ENCODE data around the gene SEC61A2.

DNA sequence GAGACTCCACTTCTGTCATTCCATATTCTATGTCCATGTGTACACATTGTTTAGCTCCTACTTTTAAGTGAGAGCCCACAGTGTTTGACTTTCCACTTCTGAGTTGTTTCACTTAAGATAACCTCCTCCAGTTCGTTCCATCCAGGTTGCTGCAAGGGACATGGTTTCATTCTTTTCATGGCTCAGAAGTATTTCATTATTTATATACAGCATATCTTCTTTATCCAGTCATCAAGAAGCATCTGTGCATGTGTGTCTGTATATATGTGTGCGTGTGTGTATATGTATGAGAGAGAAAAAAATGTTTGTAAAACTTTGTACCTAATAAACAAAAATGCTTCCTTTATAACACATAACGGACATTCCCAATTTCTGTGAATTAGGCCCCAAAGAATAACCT lies 6.2 kb downstream of the SEC61A2 start:
- TF ChIP-seq CEBPB (IDR thresholded peaks at IDR 0.05) (no peak), REST (IDR thresholded peaks at IDR 0.05; ENCODE audit: low read depth) (no peak), MAX (IDR thresholded peaks at IDR 0.05) (no peak), TCF12 (IDR thresholded peaks at IDR 0.05; ENCODE audit: low read depth) (no peak)
- TF ChIP-seq, protein P1, sequence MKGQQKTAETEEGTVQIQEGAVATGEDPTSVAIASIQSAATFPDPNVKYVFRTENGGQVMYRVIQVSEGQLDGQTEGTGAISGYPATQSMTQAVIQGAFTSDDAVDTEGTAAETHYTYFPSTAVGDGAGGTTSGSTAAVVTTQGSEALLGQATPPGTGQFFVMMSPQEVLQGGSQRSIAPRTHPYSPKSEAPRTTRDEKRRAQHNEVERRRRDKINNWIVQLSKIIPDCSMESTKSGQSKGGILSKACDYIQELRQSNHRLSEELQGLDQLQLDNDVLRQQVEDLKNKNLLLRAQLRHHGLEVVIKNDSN (IDR thresholded peaks at IDR 0.05), result no peak

All from Ishikawa (cell line).